ENCODE data around the gene SFRP2.

SFRP2 gene

GRCh38 chr4:153788413-153789276, at the start of gene SFRP2:
TSS of gene SFRP2 (minus strand) at chr4:153789083. CDS start at chr4:153788835, 248 bp downstream.
- DNase-seq (ENCODE audit: low spot score) = no peak

GRCh38 chr4:153838564-153838963, 49.7 kb upstream of the SFRP2 start:
- no peak for DNase-seq (ENCODE audit: low spot score)

- no peak for DNase-seq (ENCODE audit: low spot score)
These were observed 46.0 kb upstream of the SFRP2 start for GRCh38 chr4:153834901-153835300.

GRCh38 chr4:153832720-153833287, 43.9 kb upstream of the SFRP2 start:
- no peak for DNase-seq (ENCODE audit: low spot score)

GRCh38 chr4:153832054-153832453, 43.2 kb upstream of the SFRP2 start:
- no peak for DNase-seq (ENCODE audit: low spot score)

GRCh38 chr4:153831245-153831644, 42.4 kb upstream of the SFRP2 start:
- no peak for DNase-seq (ENCODE audit: low spot score)

GRCh38 chr4:153825691-153826090, 36.8 kb upstream of the SFRP2 start:
- DNase-seq (ENCODE audit: low spot score) = no peak

- no peak for DNase-seq (ENCODE audit: low spot score)
These were observed 36.2 kb upstream of the SFRP2 start for GRCh38 chr4:153825126-153825525.

GRCh38 chr4:153824501-153824900, 35.6 kb upstream of the SFRP2 start:
- DNase-seq (ENCODE audit: low spot score) = no peak

- no peak for DNase-seq (ENCODE audit: low spot score)
These were observed 34.6 kb upstream of the SFRP2 start for GRCh38 chr4:153823483-153823882.

GRCh38 chr4:153822316-153822715, 33.4 kb upstream of the SFRP2 start:
- no peak for DNase-seq (ENCODE audit: low spot score)

- DNase-seq (ENCODE audit: low spot score) = no peak
These were observed 28.6 kb upstream of the SFRP2 start for GRCh38 chr4:153817466-153817865.

GRCh38 chr4:153816542-153816941, 27.7 kb upstream of the SFRP2 start:
- no peak for DNase-seq (ENCODE audit: low spot score)

GRCh38 chr4:153814789-153815188, 25.9 kb upstream of the SFRP2 start:
- DNase-seq (ENCODE audit: low spot score) = no peak

- no peak for DNase-seq (ENCODE audit: low spot score)
These were observed 21.3 kb upstream of the SFRP2 start for GRCh38 chr4:153809916-153810810.

- DNase-seq (ENCODE audit: low spot score) = peak; percentile 59
These were observed 20.4 kb upstream of the SFRP2 start for GRCh38 chr4:153809307-153809706.

GRCh38 chr4:153808175-153808574, 19.3 kb upstream of the SFRP2 start:
- DNase-seq (ENCODE audit: low spot score) = no peak

- DNase-seq (ENCODE audit: low spot score) = no peak
These were observed 17.2 kb upstream of the SFRP2 start for GRCh38 chr4:153806073-153806472.

GRCh38 chr4:153804722-153805121, 15.8 kb upstream of the SFRP2 start:
- no peak for DNase-seq (ENCODE audit: low spot score)

GRCh38 chr4:153799694-153800074, 10.8 kb upstream of the SFRP2 start:
- no peak for DNase-seq (ENCODE audit: low spot score)

GRCh38 chr4:153798901-153799693, 10.2 kb upstream of the SFRP2 start:
- DNase-seq (ENCODE audit: low spot score) = no peak

GRCh38 chr4:153798420-153798819, 9.5 kb upstream of the SFRP2 start:
- DNase-seq (ENCODE audit: low spot score) = no peak
